Measurements from ENCODE around the gene CDH12.
"Not testable (repeated sequence)": the region's sequence is repeated elsewhere in the genome, so short reads cannot be mapped to it uniquely, and the experiment has no call there.

Gene CDH12

DNA sequence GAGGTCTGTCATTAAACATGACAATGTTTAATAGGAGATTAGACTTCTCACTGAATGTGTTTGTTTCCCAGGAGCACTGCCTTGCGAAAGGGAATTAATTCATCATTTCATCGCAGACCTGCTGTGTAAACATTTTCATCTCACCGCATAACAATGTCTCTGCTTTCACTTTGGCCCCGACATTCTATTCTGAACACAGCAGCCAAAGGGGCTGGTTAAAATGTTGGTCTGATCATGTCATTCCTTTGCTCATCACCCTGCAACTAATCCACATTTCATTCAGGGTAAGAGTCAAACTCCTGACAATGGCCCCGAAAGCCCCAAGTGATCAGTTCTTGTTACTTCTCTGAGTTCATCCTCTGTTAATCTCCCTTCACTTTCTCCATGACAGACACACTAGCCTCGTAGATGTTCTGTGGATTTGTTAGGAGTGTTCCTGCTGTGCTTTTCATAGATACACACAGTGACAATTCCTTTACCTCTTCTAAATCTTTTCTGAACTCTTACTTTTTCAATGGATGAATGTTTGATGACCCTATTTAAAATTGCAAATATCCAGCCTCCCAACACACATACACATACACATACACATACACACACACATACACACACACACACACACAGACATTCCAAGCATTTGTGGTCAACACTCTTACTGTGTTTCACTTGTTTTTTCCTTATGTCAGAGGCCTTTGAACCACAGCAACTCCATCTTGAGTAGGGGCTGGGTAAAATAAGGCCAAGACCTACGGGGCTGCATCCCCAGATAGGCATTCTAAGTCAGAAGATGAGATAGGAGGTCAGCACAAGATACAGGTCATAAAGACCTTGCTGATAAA is 688.0 kb downstream of the CDH12 start:
- H3K36me3 Mint-ChIP-seq; DNase-seq; H3K27ac Mint-ChIP-seq; H3K4me3 Mint-ChIP-seq; H3K4me1 Mint-ChIP-seq; ATAC-seq (replicated peaks); H3K9me3 Mint-ChIP-seq; H3K27me3 Mint-ChIP-seq: not testable (repeated sequence)

DNA sequence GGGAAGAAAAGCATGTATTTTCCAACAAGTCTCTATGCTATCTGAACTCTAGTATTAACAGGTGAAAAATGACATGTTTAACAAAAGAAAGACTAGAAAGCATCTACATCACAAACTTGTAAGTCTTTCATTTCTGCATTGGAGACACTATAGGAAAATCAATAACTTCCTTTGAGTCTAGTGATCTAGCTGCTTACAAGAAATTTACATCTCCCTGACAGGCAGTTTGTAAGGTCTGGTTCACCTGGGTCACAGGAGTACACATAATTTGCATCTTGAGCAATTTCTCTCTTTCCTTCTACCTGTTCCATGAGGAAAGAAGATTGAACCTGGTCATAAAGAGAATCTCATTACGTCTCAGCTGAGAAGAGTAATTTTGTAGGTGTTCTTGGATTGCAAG is 696.2 kb downstream of the CDH12 start:
- DNase-seq; ATAC-seq (replicated peaks); H3K4me3 Mint-ChIP-seq; H3K9me3 Mint-ChIP-seq; H3K27ac Mint-ChIP-seq; H3K27me3 Mint-ChIP-seq; H3K4me1 Mint-ChIP-seq; H3K36me3 Mint-ChIP-seq: not testable (repeated sequence)

DNA sequence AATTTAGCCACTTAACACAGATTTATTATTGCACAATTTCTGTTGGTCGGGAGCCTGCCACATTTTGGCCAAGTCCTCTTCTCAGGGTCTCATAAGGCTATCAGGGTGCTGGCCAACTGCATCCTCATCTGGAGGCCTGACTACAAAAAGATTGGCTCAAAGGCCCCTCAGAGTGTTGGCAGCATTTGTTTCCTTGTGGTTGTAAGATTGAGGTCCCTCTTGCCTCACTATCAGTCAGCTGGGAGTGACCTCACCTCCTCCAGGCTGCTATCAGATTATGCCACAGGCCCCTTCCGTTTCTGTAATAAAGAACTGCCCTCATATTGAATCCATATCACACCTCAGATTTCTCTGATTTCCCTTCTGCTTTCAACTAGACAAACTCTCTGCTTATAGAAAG is 698.4 kb downstream of the CDH12 start:
- not testable (repeated sequence) for H3K36me3 Mint-ChIP-seq; ATAC-seq (replicated peaks); H3K4me3 Mint-ChIP-seq; H3K9me3 Mint-ChIP-seq; DNase-seq; H3K27me3 Mint-ChIP-seq; H3K27ac Mint-ChIP-seq; H3K4me1 Mint-ChIP-seq

DNA sequence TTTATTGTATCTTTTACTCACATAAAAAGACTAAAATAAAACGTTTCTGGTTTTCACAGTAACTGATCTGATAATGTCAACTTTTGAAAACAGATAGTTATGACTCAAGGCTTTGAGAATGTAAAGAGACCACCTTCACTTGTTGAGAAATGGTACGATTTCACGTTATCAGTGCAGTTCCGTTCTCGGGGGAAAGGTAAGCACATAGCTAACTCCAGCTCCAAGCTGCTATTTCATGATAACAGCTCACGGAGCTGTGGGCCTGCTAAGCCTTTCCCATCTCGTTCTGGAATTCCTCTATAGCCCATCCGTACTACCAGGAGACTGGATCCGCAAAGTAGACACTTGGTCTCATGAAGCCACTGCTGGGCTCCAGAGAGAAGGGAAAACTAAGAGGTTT is 701.3 kb downstream of the CDH12 start:
- ATAC-seq (replicated peaks); H3K27ac Mint-ChIP-seq; H3K27me3 Mint-ChIP-seq; DNase-seq; H3K4me3 Mint-ChIP-seq; H3K4me1 Mint-ChIP-seq; H3K9me3 Mint-ChIP-seq; H3K36me3 Mint-ChIP-seq: not testable (repeated sequence)

DNA sequence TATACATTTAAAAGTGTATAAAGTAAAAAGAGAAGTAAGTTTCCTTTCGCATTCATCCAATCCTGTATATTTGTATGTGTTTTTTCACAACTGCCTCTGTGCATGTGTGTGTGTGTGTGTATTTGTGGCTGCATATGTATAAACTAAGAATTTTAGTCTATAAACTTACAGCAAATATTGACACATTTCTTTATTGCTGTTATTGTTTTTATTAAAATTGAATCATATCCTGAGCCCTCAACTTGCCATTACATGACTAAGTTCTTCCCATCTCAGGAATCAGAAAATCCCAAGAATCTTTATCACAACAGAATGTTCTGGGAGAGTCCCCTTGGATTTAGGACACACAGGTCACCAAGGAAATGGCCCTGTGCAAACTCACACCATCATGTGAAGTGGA is 712.7 kb downstream of the CDH12 start:
- not testable (repeated sequence) for H3K9me3 Mint-ChIP-seq; H3K27ac Mint-ChIP-seq; ATAC-seq (replicated peaks); H3K27me3 Mint-ChIP-seq; H3K4me1 Mint-ChIP-seq; H3K36me3 Mint-ChIP-seq; H3K4me3 Mint-ChIP-seq; DNase-seq

DNA sequence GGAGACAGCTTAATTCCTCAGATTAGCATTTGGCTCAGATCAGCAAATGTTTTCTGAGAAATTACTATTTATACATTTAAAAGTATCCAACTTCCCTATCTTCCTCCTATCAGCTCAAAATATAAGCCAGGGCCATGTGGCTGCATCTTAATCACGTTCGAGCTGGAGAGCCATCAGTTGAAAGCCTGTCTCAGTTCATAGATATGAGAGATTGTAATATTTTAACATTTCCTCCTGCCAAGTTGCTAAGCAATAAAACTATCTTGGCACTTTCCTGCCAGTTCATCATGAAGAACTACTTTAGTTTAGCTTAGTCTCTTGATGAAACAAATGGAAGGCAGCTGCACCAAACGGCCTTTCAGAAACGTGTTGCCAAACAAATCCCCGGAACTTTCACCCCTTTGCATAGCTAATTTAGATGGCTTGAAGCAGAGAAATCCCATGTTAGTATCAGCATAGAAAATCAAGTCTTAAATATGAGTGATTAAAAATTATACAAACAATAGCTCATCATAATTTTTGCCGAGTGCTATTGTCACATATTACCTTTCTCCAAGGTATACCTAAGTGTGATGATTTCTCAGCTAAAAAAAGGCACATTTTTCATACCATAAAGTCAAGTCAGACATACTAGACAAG is 713.4 kb downstream of the CDH12 start:
- H3K27me3 Mint-ChIP-seq; H3K36me3 Mint-ChIP-seq; H3K4me1 Mint-ChIP-seq; ATAC-seq (replicated peaks); H3K9me3 Mint-ChIP-seq; DNase-seq; H3K4me3 Mint-ChIP-seq; H3K27ac Mint-ChIP-seq: not testable (repeated sequence)

DNA sequence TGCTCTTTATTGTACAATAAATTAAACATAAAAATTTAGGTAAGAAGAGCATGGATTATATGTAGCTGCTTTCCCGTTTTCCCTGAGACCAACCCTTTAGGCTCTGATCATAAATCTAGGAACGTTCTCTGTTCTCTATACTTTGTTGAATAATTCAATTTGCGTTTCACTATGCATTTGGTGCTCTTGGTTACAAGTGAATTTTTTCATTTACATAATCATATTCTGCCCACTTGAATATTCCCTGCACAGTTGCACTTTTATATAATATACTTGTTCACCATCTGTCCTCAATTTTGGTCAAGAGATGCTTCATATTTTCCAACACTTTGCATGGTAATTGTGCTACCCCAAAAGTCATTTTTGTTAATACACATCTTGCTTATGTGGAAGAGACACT is 741.8 kb downstream of the CDH12 start:
- Mint-ChIP-seq H3K27me3 (no peaks in the 10 kb centered on the region), H3K36me3 (no peaks in the 10 kb centered on the region), H3K4me1 (no peaks in the 10 kb centered on the region), H3K9me3 (no peaks in the 10 kb centered on the region), H3K4me3 (no peak overlapping the region), H3K27ac (no peak overlapping the region)
- DNase-seq, result no peak
- no peak for ATAC-seq (replicated peaks)

DNA sequence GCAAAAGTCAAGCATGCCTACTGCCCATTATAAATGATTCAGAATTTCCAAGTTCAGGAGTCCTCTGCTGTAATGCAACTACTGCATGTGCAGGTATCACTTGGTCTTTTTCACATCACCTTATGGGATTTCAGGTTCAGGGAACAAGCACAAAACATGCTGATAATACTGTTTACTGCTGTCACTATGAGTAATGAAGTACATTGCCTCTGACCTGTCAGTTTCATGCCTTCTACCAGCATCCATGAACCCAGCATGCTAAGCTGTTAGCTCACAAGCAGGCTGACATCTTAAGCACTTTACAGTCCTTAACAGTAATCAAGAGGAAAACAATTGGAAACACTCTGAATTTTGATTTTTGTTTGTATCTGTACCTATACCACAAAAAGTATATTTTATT is 743.8 kb downstream of the CDH12 start:
- Mint-ChIP-seq H3K4me3 (no peak overlapping the region), H3K36me3 (no peaks in the 10 kb centered on the region), H3K27me3 (no peaks in the 10 kb centered on the region), H3K9me3 (no peaks in the 10 kb centered on the region), H3K27ac (no peak overlapping the region), H3K4me1 (no peaks in the 10 kb centered on the region)
- ATAC-seq (replicated peaks) (no peak), DNase-seq (no peak)

DNA sequence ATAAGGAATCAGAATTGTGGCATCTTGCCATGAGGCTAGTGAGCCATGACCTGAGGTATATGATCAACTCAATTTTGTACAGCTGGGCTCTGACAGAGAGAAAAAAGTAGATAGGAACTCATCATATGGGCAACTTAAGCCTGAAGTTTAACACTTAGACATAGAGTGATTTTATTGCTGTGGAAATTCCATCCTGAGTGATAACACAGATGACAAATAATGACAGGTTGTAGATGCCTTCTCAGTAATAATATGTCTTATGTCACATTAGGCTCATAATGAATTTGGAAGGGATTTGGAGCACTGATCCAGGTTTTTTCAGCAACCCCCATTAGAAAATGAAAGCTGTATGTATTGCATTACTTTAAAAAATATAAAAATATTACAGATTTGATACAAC is 744.6 kb downstream of the CDH12 start:
- Mint-ChIP-seq H3K4me1 (no peaks in the 10 kb centered on the region), H3K27ac (no peak overlapping the region), H3K36me3 (no peaks in the 10 kb centered on the region), H3K27me3 (no peaks in the 10 kb centered on the region), H3K9me3 (no peaks in the 10 kb centered on the region), H3K4me3 (no peak overlapping the region)
- ATAC-seq (replicated peaks), result no peak
- DNase-seq, result no peak

DNA sequence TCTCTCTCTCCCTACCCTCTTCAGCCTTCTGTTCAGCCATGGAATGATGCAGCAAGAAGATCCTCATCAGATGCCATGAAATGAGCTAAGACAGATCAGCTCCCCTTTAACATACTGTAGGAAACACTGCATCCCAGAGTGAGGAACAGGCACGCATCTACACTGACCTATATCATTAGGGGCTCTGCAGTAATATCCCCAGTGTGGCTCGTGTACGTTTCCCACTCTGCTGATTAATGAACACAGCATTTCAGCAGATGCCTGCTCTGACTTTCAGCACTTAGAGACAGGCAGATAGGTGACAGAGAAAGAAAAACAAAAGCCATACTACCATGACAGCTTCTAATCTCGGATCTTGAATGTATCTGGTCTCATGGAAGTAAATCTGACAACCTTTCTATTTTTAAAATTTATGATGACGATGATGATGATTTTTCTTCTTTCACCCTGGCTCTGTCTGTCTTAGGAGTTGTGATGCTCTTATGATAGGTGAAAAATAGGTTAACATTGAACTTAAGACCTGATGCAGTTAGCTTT is 750.3 kb downstream of the CDH12 start:
- no peak overlapping the region for H3K27ac Mint-ChIP-seq
- no peak overlapping the region for H3K4me3 Mint-ChIP-seq

DNA sequence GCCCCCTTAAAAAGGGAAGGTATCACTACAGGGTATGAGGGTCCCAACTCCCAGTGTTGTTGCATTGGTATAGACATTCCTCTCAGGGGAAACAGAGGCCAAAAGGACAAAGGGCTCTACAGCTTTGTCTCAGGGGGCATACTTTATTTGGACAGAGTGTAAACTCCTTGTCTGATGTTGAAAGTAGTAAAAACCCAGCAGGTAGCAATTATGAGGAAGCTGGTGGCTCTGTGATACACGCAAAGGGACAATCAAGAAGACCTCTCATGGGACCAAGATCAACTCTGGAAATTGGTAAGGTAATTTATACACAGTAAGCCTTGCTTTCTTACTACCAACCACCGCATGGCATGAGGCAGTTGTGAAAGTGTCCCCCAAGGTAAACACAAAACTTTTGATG is 764.6 kb downstream of the CDH12 start:
- ATAC-seq (replicated peaks), result no peak
- no peaks in the 10 kb centered on the region for H3K9me3 Mint-ChIP-seq

More for the DNA sequence above, 750.3 kb downstream of the CDH12 start:
- Mint-ChIP-seq H3K36me3 (no peaks in the 10 kb centered on the region), H3K27me3 (no peaks in the 10 kb centered on the region), H3K9me3 (no peaks in the 10 kb centered on the region), H3K4me1 (no peaks in the 10 kb centered on the region)
- DNase-seq (no peak), ATAC-seq (replicated peaks) (no peak)

DNA sequence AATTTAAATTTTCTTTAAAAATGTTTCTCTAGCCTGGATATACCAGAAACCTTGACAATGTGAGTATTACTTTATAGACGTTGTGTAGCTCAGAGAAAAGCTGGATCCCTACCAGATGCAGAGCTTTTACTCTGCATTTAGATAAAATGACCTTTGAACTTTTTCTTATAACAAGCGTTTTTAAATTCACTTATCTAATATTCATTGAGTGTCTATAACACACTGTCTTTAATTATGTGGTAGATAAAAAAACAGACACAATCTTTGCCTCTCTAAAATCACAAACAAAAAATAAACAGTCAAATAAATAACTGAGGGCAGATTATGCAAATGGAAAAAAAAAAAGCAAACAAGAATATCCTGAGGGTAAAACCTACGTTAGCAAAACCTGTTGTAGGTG is 773.6 kb downstream of the CDH12 start:
- Mint-ChIP-seq H3K9me3 (no peaks in the 10 kb centered on the region), H3K27ac (no peak overlapping the region)
- DNase-seq, result no peak

More for the DNA sequence above, 764.6 kb downstream of the CDH12 start:
- no peak for DNase-seq
- no peaks in the 10 kb centered on the region for H3K36me3 Mint-ChIP-seq
- no peaks in the 10 kb centered on the region for H3K27me3 Mint-ChIP-seq
- no peaks in the 10 kb centered on the region for H3K4me1 Mint-ChIP-seq
- H3K27ac Mint-ChIP-seq, result no peak overlapping the region
- H3K4me3 Mint-ChIP-seq, result no peak overlapping the region

DNA sequence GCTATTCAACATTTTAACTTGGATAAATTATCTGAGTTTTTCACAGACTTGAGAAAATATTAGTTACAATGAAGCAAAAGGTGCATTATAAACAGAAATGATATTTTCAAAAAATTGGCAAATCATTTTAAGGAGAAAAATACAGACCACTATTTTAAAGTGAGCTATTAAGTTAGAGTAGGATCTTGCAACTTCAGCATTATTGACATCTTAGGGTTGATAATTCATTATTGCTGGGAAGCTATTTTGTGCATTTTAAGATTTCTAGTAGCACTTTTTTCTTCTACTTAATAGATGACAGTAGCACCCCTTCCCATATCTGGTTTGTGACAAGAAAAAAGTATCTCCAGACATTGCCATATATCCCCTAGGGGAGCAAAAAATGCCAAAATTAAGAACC is 774.1 kb downstream of the CDH12 start:
- ATAC-seq (replicated peaks) (no peak), DNase-seq (no peak)
- Mint-ChIP-seq H3K27me3 (no peaks in the 10 kb centered on the region), H3K27ac (no peak overlapping the region), H3K36me3 (no peaks in the 10 kb centered on the region), H3K4me3 (no peak overlapping the region), H3K4me1 (no peaks in the 10 kb centered on the region), H3K9me3 (no peaks in the 10 kb centered on the region)

More for the DNA sequence above, 773.6 kb downstream of the CDH12 start:
- Mint-ChIP-seq H3K4me3 (no peak overlapping the region), H3K36me3 (no peaks in the 10 kb centered on the region), H3K4me1 (no peaks in the 10 kb centered on the region), H3K27me3 (no peaks in the 10 kb centered on the region)
- ATAC-seq (replicated peaks), result no peak

DNA sequence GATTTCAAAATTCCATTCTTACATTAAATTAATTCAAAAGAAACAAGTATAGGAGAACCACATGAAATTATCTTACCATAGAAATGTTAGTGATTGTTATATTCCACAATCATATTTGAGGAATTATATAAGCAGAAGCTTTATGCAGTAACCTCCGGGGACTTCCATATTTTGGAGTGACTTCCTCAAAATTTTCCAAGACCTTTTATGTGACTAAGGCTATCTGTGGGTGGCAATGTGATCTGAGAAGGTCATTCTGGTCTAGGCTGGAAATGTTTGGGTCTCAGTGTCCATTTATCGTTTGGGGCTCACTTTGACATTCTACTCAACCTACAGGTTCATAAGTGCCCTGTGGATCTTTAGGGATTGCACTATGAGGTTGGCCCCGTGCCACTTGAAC is 776.6 kb downstream of the CDH12 start:
- Mint-ChIP-seq H3K36me3 (no peaks in the 10 kb centered on the region), H3K4me3 (no peak overlapping the region), H3K27me3 (no peaks in the 10 kb centered on the region), H3K4me1 (no peaks in the 10 kb centered on the region), H3K9me3 (no peaks in the 10 kb centered on the region), H3K27ac (no peak overlapping the region)
- ATAC-seq (replicated peaks), result no peak
- DNase-seq, result no peak

DNA sequence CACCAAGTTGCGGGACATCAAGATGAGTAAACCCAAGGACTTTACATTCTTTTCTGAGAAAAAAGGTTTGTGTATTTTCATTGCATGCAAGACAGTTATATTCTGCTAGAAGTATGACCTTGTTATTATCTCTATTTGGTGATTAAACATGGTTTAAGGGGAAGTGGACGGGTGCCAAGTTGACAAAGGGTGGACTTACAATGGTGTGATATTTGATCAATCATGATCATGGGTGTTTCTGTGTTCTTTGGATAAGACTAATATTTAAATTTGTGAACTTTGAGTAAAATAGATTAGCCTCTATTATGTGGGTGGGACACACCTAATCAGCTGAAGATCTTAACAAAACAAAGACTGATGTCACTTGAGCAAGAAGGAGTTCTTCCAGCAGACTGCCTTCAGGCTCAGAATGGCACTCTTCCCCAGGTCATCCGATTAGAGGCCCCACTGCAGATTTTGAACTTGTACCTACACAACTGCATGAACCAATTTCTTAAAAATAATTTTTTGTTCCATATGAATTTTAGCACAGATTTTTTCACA is 782.9 kb downstream of the CDH12 start:
- ATAC-seq (replicated peaks) (no peak), DNase-seq (no peak)
- H3K27ac Mint-ChIP-seq, result no peak overlapping the region
- peaks cover under 1 to 2% of the 10 kb centered on the region in 2 donors for H3K9me3 Mint-ChIP-seq
- H3K4me3 Mint-ChIP-seq, result no peak overlapping the region
- H3K27me3 Mint-ChIP-seq, result no peaks in the 10 kb centered on the region
- H3K4me1 Mint-ChIP-seq, result no peaks in the 10 kb centered on the region
- H3K36me3 Mint-ChIP-seq, result no peaks in the 10 kb centered on the region
